ENCODE measurements around the gene EFNB3.

The EFNB3 gene

DNA sequence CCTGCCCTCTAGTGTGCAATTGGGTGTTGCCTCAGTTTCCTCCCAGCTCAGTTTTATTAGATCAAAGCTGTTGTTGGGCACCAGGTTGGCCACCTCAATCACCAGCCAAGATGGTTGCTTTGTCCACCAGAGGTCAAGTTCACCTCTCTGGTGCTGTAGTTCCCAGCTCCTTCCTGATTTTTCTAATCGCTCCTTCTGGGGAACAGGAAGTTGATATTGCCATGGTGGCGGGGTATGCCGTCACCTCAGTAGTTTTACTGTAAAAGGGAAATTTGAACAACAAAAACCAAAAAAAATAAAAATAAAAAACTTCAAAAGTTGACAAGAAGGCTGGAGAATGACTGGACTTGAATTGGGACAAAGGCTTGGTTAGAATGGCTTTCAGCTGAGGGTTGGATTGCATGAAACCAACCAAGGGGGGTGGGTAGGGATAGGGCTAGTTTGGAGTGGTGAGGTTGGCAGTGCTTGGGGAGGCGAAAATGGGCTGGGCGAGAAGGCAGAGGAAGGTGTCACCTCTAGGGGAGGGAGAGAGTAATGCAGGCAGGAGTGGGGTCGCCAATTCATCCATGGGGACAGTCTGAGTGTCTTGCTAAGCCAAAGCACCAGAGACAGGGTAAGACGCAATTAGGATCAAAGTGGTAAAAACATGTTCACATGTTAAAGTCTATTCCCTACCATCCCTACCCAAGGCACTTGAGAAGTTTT is 6.2 kb downstream of the EFNB3 start:
- Histone ChIP-seq H3F3A (ENCODE audit: low read depth) (no peaks in the 10 kb centered on the region), H3K36me3 (ENCODE audit: insufficient read depth, low read length) (no peaks in the 10 kb centered on the region), H3K4me3 (ENCODE audit: low read length, poor library complexity, severe bottlenecking) (no peak overlapping the region), H3K27me3 (ENCODE audit: insufficient read depth, low read length, poor library complexity, severe bottlenecking) (peaks cover 9% of the 10 kb centered on the region), H3K79me2 (ENCODE audit: insufficient read depth, low read length) (no peaks in the 10 kb centered on the region), H3K9ac (ENCODE audit: low read depth, low read length, poor library complexity, severe bottlenecking) (no peak overlapping the region), H3K4me1 (ENCODE audit: insufficient read depth, low read length, poor library complexity, severe bottlenecking) (peaks cover 13% of the 10 kb centered on the region), H2AFZ (ENCODE audit: low read length) (no peak overlapping the region), H3K9me3 (ENCODE audit: insufficient read depth, low read depth, low read length) (no peaks in the 10 kb centered on the region), H4K20me1 (ENCODE audit: insufficient read depth, low read length, poor library complexity, severe bottlenecking) (no peaks in the 10 kb centered on the region), H3K9me2 (replicated peaks; ENCODE audit: low read depth, low read length) (peaks cover 6% of the 10 kb centered on the region; the same call in 1 of the 2 replicates), H3K4me2 (ENCODE audit: low read depth, low read length, poor library complexity, severe bottlenecking) (no peak overlapping the region)
- TF ChIP-seq, protein P1, sequence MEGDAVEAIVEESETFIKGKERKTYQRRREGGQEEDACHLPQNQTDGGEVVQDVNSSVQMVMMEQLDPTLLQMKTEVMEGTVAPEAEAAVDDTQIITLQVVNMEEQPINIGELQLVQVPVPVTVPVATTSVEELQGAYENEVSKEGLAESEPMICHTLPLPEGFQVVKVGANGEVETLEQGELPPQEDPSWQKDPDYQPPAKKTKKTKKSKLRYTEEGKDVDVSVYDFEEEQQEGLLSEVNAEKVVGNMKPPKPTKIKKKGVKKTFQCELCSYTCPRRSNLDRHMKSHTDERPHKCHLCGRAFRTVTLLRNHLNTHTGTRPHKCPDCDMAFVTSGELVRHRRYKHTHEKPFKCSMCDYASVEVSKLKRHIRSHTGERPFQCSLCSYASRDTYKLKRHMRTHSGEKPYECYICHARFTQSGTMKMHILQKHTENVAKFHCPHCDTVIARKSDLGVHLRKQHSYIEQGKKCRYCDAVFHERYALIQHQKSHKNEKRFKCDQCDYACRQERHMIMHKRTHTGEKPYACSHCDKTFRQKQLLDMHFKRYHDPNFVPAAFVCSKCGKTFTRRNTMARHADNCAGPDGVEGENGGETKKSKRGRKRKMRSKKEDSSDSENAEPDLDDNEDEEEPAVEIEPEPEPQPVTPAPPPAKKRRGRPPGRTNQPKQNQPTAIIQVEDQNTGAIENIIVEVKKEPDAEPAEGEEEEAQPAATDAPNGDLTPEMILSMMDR (conservative IDR thresholded peaks at IDR 0.05; ENCODE audit: low read length), result peak; percentile 53
- TF ChIP-seq EZH2phosphoT487 (IDR thresholded peaks at IDR 0.05; ENCODE audit: borderline replicate concordance), result no peak

DNA sequence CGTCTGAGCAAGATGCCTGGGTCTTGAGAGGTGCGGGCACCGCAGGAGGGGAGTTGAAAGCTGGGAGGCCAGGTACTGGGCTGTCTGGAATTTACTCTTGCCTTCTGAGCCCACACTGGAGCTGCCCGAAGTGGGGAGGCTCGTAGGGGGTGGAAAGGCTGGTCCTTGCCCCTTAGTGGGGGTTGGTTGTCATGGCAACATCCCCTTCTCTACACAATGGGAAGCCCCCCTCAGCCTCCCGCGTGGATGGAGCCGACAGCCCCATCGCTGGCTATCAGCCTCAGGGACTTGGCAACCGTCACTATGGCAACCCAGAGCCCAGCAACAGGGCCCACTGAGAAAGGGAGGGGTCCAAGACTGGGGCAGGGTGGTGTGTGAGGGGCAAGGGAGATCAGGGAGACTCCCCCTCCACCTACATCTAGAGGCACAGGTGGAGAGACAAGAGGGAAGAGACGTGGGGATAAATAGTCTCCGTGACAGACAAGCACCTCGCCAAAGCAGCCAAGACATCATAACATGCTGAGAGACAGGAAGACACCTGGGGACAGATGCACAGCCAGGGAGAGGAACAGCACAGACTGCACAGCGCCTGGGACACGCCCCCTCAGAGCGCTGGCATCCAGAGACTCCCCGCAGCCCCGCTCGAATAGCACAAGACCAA is 7.2 kb downstream of the EFNB3 start:
- Histone ChIP-seq H3F3A (ENCODE audit: low read depth) (no peaks in the 10 kb centered on the region), H3K9ac (ENCODE audit: low read depth, low read length, poor library complexity, severe bottlenecking) (no peak overlapping the region), H3K4me3 (ENCODE audit: low read length, poor library complexity, severe bottlenecking) (no peak overlapping the region), H3K9me2 (replicated peaks; ENCODE audit: low read depth, low read length) (peaks cover 6% of the 10 kb centered on the region; the same call in 1 of the 2 replicates), H3K79me2 (ENCODE audit: insufficient read depth, low read length) (no peaks in the 10 kb centered on the region), H4K20me1 (ENCODE audit: insufficient read depth, low read length, poor library complexity, severe bottlenecking) (no peaks in the 10 kb centered on the region), H2AFZ (ENCODE audit: low read length) (no peak overlapping the region), H3K27me3 (ENCODE audit: insufficient read depth, low read length, poor library complexity, severe bottlenecking) (peaks cover 9% of the 10 kb centered on the region), H3K4me1 (ENCODE audit: insufficient read depth, low read length, poor library complexity, severe bottlenecking) (peaks cover 13% of the 10 kb centered on the region), H3K36me3 (ENCODE audit: insufficient read depth, low read length) (no peaks in the 10 kb centered on the region), H3K4me2 (ENCODE audit: low read depth, low read length, poor library complexity, severe bottlenecking) (no peak overlapping the region), H3K9me3 (ENCODE audit: insufficient read depth, low read depth, low read length) (no peaks in the 10 kb centered on the region)
- TF ChIP-seq EZH2phosphoT487 (IDR thresholded peaks at IDR 0.05; ENCODE audit: borderline replicate concordance), result no peak
- TF ChIP-seq, protein P1 (conservative IDR thresholded peaks at IDR 0.05; ENCODE audit: low read length), result no peak

- Histone ChIP-seq H3K4me3 (ENCODE audit: low read length, poor library complexity, severe bottlenecking) (no peak overlapping the region), H3K27me3 (ENCODE audit: insufficient read depth, low read length, poor library complexity, severe bottlenecking) (peaks cover 9% of the 10 kb centered on the region), H3K79me2 (ENCODE audit: insufficient read depth, low read length) (no peaks in the 10 kb centered on the region), H3K9ac (ENCODE audit: low read depth, low read length, poor library complexity, severe bottlenecking) (no peak overlapping the region), H2AFZ (ENCODE audit: low read length) (no peak overlapping the region), H3K36me3 (ENCODE audit: insufficient read depth, low read length) (no peaks in the 10 kb centered on the region), H3K9me2 (replicated peaks; ENCODE audit: low read depth, low read length) (peaks cover 6% of the 10 kb centered on the region; the same call in 1 of the 2 replicates), H3F3A (ENCODE audit: low read depth) (no peaks in the 10 kb centered on the region), H3K9me3 (ENCODE audit: insufficient read depth, low read depth, low read length) (no peaks in the 10 kb centered on the region), H3K4me1 (ENCODE audit: insufficient read depth, low read length, poor library complexity, severe bottlenecking) (peaks cover 18% of the 10 kb centered on the region), H4K20me1 (ENCODE audit: insufficient read depth, low read length, poor library complexity, severe bottlenecking) (no peaks in the 10 kb centered on the region), H3K4me2 (ENCODE audit: low read depth, low read length, poor library complexity, severe bottlenecking) (no peak overlapping the region)
- TF ChIP-seq, protein P1 (conservative IDR thresholded peaks at IDR 0.05; ENCODE audit: low read length), result no peak
- no peak for TF ChIP-seq EZH2phosphoT487 (IDR thresholded peaks at IDR 0.05; ENCODE audit: borderline replicate concordance)
Observed at GRCh38 chr17:7713782-7714181, 8.8 kb downstream of the EFNB3 start.

Data from Loucy (cell line).